ENCODE results near the gene ZDHHC8. TPM values are rescaled to one million over a fixed set of nuclear protein-coding genes. Genes with fewer than 3 reads are reported as not detected.

The ZDHHC8 gene
- total RNA-seq, 2 donors from 2014 or later: 41.6 to 47.6 TPM

DNA sequence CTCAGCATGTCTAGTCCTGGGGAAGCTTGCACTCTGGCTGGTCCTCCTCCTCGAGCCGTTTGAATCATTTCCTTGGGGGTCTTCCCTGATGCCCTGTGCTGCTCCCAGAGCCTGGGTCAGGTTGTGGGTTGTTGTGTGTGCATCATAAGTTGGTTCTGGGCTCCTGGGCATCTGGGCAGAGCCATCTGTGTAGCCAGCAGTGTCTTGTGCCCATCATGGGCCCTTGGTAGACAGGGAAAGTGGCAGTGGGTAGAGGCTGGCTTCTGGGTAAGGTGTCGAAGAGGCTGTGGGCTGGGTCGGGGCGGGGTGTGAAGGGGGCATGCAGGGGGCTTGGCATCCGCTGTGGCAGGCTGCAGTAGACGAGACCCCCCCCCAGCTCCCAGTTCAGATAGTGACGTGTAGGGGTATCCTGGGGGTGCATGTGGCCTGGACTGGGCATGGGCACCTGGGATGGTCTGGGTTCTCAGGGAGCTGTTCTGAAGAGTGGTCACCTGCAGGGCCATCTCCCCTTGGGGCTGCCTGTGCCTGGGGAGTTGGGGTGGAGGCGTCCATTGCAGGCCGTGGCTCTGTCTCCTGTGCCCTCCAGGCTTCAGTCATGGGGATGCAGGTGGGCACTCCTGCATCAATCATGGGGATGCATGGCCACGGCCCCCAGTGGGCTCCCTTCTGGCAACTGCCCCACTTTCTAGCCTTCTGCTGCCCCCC, 7.4 kb upstream of the ZDHHC8 start:
- no peak for DNase-seq
- H3K4me1 Mint-ChIP-seq (ENCODE audit: low read depth): peaks cover 51% of the 10 kb centered on the region
- ATAC-seq (replicated peaks in 1 of 2): no peak
- no peaks in the 10 kb centered on the region for H3K9me3 Mint-ChIP-seq
- H3K4me3 Mint-ChIP-seq: no peak overlapping the region
- H3K27me3 Mint-ChIP-seq (ENCODE audit: low read depth): no peaks in the 10 kb centered on the region
- H3K36me3 Mint-ChIP-seq (ENCODE audit: insufficient read depth in 2 of 2): peaks cover 3 to 22% of the 10 kb centered on the region in 2 donors
- H3K27ac Mint-ChIP-seq: peak overlapping the region; percentile 19

GRCh38 chr22:20125201-20126174, 6.1 kb upstream of the ZDHHC8 start:
- no peak for ATAC-seq (replicated peaks in 1 of 2)
- Mint-ChIP-seq H3K27ac (no peak overlapping the region), H3K4me1 (ENCODE audit: low read depth) (peaks cover 47% of the 10 kb centered on the region), H3K9me3 (no peaks in the 10 kb centered on the region), H3K4me3 (no peak overlapping the region), H3K36me3 (ENCODE audit: insufficient read depth in 2 of 2) (peaks cover 3 to 19% of the 10 kb centered on the region in 2 donors), H3K27me3 (ENCODE audit: low read depth) (no peaks in the 10 kb centered on the region)
- no peak for DNase-seq

DNA sequence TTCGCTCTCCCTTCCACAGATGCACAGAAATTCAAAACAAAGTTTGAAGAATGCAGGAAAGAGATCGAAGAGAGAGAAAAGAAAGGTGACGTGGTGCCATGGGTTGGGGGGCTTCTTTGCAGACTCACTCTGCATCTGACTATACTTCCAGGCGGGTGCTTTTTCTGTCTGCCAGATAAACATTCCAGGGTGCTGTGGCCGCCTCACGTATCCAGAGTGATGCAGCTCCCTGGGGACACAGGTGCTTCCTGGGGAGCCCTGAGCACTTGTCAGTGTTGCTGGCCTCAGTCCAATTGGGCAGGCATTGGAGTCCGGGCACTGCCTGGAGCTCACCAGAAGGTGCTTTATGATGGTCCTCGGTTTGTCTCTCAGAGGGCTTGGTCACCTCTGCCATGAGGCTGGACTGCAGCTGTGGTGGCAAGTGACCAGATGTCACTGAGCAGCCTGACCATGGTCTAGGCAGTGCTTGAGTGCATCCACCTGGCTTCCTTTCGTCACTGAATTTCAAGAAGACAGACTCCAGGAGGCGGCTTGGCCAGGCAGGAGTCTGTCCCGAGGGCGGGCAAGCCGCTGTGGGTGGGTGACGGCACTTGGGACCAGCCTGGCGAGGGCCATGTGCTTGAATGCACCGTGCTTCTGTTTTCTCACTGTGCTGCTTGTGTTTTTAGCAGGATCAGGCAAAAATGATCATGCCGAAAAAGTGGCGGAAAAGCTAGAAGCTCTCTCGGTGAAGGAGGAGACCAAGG, 5.1 kb upstream of the ZDHHC8 start:
- no peak overlapping the region for H3K4me3 Mint-ChIP-seq
- H3K4me1 Mint-ChIP-seq (ENCODE audit: low read depth): peaks cover 37% of the 10 kb centered on the region
- H3K27ac Mint-ChIP-seq: no peak overlapping the region
- H3K36me3 Mint-ChIP-seq (ENCODE audit: insufficient read depth in 2 of 2): peaks cover 3 to 16% of the 10 kb centered on the region in 2 donors
- ATAC-seq (replicated peaks in 1 of 2) (no peak), DNase-seq (no peak)
- no peaks in the 10 kb centered on the region for H3K27me3 Mint-ChIP-seq (ENCODE audit: low read depth)
- H3K9me3 Mint-ChIP-seq: no peaks in the 10 kb centered on the region

GRCh38 chr22:20127318-20127868, 4.2 kb upstream of the ZDHHC8 start:
- Mint-ChIP-seq H3K27ac (no peak overlapping the region), H3K4me3 (no peak overlapping the region), H3K27me3 (ENCODE audit: low read depth) (no peaks in the 10 kb centered on the region), H3K9me3 (no peaks in the 10 kb centered on the region), H3K36me3 (ENCODE audit: insufficient read depth in 2 of 2) (peaks cover 3 to 8% of the 10 kb centered on the region in 2 donors), H3K4me1 (ENCODE audit: low read depth) (peaks cover 28% of the 10 kb centered on the region)
- ATAC-seq (replicated peaks in 1 of 2) (no peak), DNase-seq (no peak)

GRCh38 chr22:20127869-20128618, 3.6 kb upstream of the ZDHHC8 start:
- ATAC-seq (replicated peaks in 1 of 2): no peak
- Mint-ChIP-seq H3K27ac (no peak overlapping the region), H3K4me1 (ENCODE audit: low read depth) (peaks cover 34% of the 10 kb centered on the region), H3K9me3 (no peaks in the 10 kb centered on the region), H3K4me3 (no peak overlapping the region), H3K27me3 (ENCODE audit: low read depth) (no peaks in the 10 kb centered on the region), H3K36me3 (ENCODE audit: insufficient read depth in 2 of 2) (peaks cover 2 to 6% of the 10 kb centered on the region in 2 donors)
- DNase-seq: no peak

- DNase-seq: no peak
- no peaks in the 10 kb centered on the region for H3K9me3 Mint-ChIP-seq
- H3K36me3 Mint-ChIP-seq (ENCODE audit: insufficient read depth in 2 of 2): peaks cover 2 to 4% of the 10 kb centered on the region in 2 donors
- no peak overlapping the region for H3K4me3 Mint-ChIP-seq
- no peak overlapping the region for H3K27ac Mint-ChIP-seq
- no peaks in the 10 kb centered on the region for H3K27me3 Mint-ChIP-seq (ENCODE audit: low read depth)
- ATAC-seq (replicated peaks in 1 of 2): no peak
- H3K4me1 Mint-ChIP-seq (ENCODE audit: low read depth): peaks cover 39% of the 10 kb centered on the region
Measured at GRCh38 chr22:20128619-20128901, 3.0 kb upstream of the ZDHHC8 start.

DNA sequence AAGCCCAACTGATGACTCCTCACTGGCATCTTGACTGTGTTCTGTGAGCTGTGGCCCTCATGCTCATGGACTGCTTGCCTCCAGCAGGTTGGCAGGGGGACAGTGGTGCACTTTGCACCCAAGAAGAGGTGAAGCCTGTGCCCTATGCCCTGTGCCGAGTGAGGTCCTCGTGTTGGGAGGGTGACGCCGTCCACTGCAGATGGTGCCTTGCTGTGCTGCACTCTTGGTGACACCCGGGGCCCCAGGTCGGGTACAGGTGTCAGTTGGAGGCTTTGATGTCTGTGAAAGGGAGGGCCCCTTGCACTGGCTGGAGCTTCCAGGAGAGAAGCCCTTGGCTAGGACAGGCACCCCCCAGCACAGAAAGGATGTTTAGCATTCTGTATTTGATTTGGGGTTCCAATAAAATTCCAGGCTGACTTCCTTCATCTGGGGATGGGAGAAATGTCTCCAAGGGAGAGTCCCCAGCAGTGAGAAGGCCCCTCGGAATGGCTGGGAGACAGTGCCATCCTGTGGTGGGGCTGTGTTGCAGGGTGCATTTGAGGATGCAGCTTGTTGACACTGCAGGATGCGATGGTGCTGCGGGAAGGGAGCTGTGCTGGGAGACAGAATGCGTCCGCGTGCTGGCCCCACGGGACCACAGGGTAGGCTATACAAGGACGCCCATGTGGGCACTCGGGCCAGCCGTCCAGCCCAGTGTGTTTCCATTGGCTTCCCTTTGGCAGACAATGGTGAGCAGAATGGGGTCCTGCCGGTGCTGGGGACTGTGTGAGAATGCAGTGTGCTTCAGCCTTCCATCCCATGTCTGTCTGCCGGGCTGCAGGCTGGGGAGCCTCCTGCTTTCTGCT, 2.5 kb upstream of the ZDHHC8 start:
- no peaks in the 10 kb centered on the region for H3K9me3 Mint-ChIP-seq
- peaks cover under 1 to 3% of the 10 kb centered on the region in 2 donors for H3K36me3 Mint-ChIP-seq (ENCODE audit: insufficient read depth in 2 of 2)
- H3K4me3 Mint-ChIP-seq: peak overlapping the region; percentile 11 to 36
- ATAC-seq (replicated peaks in 1 of 2) (peak; percentile 21 to 34), DNase-seq (peak; percentile 52 to 58)
- H3K27me3 Mint-ChIP-seq (ENCODE audit: low read depth): no peaks in the 10 kb centered on the region
- peaks cover 40% of the 10 kb centered on the region for H3K4me1 Mint-ChIP-seq (ENCODE audit: low read depth)
- H3K27ac Mint-ChIP-seq: peak overlapping the region; percentile 54

DNA sequence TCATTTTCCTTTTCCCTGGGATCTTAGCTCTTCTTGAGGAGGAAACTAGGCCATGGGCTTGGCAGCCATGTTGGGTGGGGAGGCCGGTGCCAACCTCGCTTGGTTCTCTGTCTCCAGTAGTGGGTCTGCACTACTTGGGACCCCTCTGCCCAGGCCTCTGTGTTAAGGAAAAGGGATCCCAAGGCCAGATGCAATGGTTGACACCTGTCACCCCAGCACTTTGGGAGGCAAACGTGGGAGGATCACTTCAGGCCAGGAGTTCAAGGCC, 1.9 kb upstream of the ZDHHC8 start:
- Mint-ChIP-seq H3K36me3 (ENCODE audit: insufficient read depth in 2 of 2) (peaks cover 0 to 3% of the 10 kb centered on the region in 2 donors), H3K27me3 (ENCODE audit: low read depth) (no peaks in the 10 kb centered on the region), H3K4me1 (ENCODE audit: low read depth) (peaks cover 44% of the 10 kb centered on the region), H3K9me3 (no peaks in the 10 kb centered on the region), H3K27ac (no peak overlapping the region), H3K4me3 (no peak overlapping the region)
- DNase-seq (no peak), ATAC-seq (replicated peaks in 1 of 2) (no peak)

GRCh38 chr22:20130319-20130718, 1.3 kb upstream of the ZDHHC8 start:
- Mint-ChIP-seq H3K27ac (no peak overlapping the region), H3K4me3 (peak overlapping the region; percentile 54 to 63), H3K36me3 (ENCODE audit: insufficient read depth in 2 of 2) (peaks cover 0 to 3% of the 10 kb centered on the region in 2 donors), H3K27me3 (ENCODE audit: low read depth) (no peaks in the 10 kb centered on the region), H3K9me3 (no peaks in the 10 kb centered on the region), H3K4me1 (ENCODE audit: low read depth) (peaks cover 44% of the 10 kb centered on the region)
- DNase-seq: peak in 1 of 2 donors; percentile 25
- no peak for ATAC-seq (replicated peaks in 1 of 2)

DNA sequence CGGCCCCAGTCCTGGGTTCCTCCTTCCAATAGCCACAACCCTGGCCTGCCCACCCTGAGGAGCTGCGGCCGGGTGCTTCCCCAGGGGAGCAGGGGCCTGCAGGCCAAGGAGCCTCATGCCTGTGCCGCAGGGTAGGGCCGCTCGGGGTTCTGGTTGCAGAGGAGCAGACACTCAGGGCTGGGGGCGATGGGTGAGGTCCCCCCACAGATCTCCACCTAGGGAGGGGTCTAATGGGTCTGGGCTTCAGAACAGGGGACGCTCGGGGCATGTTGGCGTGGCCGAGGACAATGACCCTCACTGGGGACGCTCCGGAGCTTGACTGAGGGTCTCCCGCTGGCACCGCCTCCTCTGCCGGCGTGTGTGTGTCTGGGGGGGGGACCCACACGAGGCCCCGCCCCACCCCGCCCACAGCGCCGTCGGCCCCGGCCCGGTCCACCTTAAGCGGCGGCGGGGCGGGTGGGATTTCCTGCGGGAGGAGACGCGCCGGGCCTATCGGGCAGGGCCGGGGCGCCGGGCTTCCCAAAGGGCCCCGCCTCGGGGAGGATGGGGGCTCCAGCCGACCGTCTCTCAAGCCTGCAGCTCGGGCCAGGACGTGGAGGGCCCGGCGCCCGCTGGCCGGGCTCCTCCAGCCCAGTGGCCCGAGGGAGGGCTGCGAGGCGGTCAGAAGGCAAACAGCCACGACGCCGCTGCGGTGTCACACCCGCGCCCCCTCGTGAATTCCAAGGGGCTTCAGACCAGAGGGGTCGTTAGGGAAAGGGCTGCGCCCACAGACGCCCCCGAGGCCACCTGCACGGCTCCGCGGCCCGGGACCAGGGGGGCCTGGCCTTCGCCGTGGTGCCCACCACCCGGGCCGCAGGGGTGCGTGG, 640 bp upstream of the ZDHHC8 start:
- Mint-ChIP-seq H3K27ac (no peak overlapping the region), H3K4me3 (peak overlapping the region; percentile 54 to 63), H3K36me3 (ENCODE audit: insufficient read depth in 2 of 2) (peaks cover 0 to 3% of the 10 kb centered on the region in 2 donors), H3K4me1 (ENCODE audit: low read depth) (peaks cover 44% of the 10 kb centered on the region), H3K27me3 (ENCODE audit: low read depth) (no peaks in the 10 kb centered on the region), H3K9me3 (no peaks in the 10 kb centered on the region)
- peak; percentile 70 to 73 for ATAC-seq (replicated peaks in 1 of 2)
- DNase-seq: peak; percentile 79 to 81

All from activated T-cell treated with anti-CD3 and anti-CD28 coated beads, Interleukin-2, amount 50 U/mL, for 72 hours (primary cell).